GM08714 (cell line): Measurements from ENCODE around the gene OPRD1.
"Not testable (repeated sequence)": the region's sequence is repeated elsewhere in the genome, so short reads cannot be mapped to it uniquely, and the experiment has no call there.

ENCODE experiments used
- H3K4me3 ChIP-seq: fragments of 200-500 bp; sonication (Bioruptor generic); 2 replicates; pipeline ENCODE4 v1.5.1; 2014; ENCODE audit warnings: mild to moderate bottlenecking, low read length, inconsistent platforms
- ZNF274 ChIP-seq: IDR thresholded peaks from 2 replicates; pipeline ENCODE4 v1.6.1; 2012; ENCODE audit warnings: mild to moderate bottlenecking, low read depth, low read length

Gene OPRD1

GRCh38 chr1:28811766-28812668 lies at the start of gene OPRD1:
Gene OPRD1, plus strand, starts transcription at chr1:28812170. Its CDS starts 214 bp downstream, at chr1:28812384.
- no peak within 1 kb of the TSS for H3K4me3 ChIP-seq
- TF ChIP-seq ZNF274, result no peak

- no peak for TF ChIP-seq ZNF274
- H3K4me3 ChIP-seq, result no peak overlapping the region
Observed at GRCh38 chr1:28766532-28767183, 45.3 kb upstream of the OPRD1 start.

DNA sequence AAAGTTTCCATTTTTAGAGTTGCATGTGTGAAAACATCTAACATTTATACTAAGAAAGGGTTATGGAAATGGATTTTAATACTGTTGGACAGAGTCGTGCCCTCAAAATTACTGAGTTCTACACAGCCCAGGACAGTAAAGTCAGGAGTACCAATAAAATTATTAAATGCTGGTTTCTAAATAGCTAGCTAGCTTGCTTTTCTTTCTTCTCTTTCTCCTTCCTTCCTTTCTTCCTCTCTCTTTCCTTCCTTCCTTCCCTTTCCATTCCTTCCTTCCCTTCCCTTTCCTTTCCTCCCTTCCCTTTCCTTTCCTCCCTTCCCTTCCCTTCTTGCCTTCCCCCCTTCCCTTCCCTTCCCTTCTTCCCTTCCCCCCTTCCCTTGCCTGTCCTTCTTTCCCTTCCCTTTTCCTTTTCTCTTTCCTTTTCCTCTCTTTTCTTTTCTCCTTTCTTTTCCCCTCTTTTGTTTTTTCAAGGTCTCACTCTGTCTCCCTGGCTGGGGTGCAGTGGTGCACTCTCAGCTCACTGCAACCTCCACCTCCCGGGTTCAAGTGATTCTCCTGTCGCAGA lies 41.3 kb upstream of the OPRD1 start:
- H3K4me3 ChIP-seq, result no peak overlapping the region
- no peak for TF ChIP-seq ZNF274

GRCh38 chr1:28771921-28772320 lies 40.0 kb upstream of the OPRD1 start:
- H3K4me3 ChIP-seq, result not testable (repeated sequence)

- TF ChIP-seq ZNF274, result no peak
- H3K4me3 ChIP-seq, result no peak overlapping the region
Observed at GRCh38 chr1:28773105-28773504, 38.9 kb upstream of the OPRD1 start.

- H3K4me3 ChIP-seq, result peak overlapping the region; percentile 38; the same call in 1 of the 2 replicates
- no peak for TF ChIP-seq ZNF274
Observed at GRCh38 chr1:28775121-28775942, 36.6 kb upstream of the OPRD1 start.

DNA sequence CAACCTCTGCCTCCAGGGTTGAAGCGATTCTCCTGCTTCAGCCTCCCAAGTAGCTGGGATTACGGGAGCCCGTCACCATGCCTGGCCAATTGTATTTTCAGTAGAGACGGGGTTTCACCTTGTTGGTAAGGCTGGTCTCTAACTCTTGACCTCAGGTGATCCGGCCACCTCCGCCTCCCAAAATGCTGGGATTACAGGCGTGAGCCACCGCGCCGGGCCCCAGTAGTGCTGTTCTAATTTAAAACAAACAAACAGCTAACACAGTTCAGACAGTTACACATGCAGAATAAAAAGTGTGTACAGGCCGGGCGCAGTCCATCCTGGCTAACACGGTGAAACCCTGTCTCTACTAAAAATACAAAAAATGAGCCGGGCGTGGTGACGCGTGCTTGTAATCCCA lies 35.6 kb upstream of the OPRD1 start:
- TF ChIP-seq ZNF274, result no peak
- H3K4me3 ChIP-seq, result no peak overlapping the region

DNA sequence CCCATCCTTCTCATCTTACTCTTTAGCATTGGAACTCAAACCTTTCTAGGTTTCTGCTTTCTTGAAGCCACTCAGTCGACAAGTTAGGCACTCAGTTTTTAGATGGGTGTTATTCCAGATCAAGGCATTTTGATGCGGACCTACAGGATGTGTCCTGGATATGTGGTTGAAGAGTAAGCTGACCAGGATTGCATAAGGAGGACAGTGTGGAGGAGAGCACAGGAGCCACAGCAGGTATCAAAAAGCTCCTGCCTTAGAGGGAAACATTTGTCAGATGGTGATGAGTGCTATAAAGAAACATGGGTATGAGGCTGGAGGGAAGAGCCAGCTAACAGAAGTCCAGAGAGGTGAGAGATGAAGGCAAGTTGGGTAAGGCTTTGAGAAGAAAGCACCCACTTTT lies 33.9 kb upstream of the OPRD1 start:
- no peak overlapping the region for H3K4me3 ChIP-seq
- no peak for TF ChIP-seq ZNF274

- TF ChIP-seq ZNF274, result no peak
- H3K4me3 ChIP-seq, result no peak overlapping the region
Observed at GRCh38 chr1:28779751-28780408, 32.1 kb upstream of the OPRD1 start.

DNA sequence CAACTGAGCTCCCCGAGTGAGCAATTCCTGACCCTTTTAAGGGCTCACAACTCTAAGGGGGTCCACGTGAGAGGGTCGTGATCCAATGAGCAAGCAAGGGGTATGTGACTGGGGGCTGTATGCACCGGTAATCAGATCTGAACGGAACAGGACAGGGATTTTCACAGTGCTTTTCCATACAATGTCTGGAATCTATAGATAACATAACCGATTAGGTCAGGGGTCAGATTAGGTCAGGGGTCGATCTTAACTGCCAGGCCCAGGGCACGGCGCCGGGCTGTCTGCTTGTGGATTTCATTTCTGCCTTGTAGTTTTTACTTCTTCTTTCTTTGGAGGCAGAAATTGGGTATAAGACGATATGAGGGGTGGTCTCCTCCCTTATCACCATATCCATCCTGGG lies 30.7 kb upstream of the OPRD1 start:
- TF ChIP-seq ZNF274, result no peak
- H3K4me3 ChIP-seq, result no peak overlapping the region

GRCh38 chr1:28782011-28782410 lies 30.0 kb upstream of the OPRD1 start:
- H3K4me3 ChIP-seq, result no peak overlapping the region
- no peak for TF ChIP-seq ZNF274

DNA sequence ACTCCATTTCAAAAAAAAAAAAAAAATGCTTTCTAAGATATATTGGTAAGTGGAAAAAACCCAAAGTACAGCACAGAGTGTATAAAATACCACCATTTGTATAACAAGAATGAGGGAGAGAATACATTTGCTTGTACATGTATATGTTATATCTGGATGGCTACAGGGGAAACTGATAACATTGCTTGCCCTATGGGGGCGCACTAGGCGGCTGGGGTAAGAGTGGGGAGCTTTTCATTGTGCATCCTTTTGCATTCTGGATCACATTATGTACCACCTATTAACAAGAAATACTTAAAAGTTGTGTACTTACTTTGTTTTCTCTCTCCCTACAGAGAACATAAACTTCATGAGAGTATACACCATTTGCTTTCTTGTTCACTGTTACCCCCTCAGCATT lies 28.6 kb upstream of the OPRD1 start:
- no peak overlapping the region for H3K4me3 ChIP-seq
- no peak for TF ChIP-seq ZNF274

DNA sequence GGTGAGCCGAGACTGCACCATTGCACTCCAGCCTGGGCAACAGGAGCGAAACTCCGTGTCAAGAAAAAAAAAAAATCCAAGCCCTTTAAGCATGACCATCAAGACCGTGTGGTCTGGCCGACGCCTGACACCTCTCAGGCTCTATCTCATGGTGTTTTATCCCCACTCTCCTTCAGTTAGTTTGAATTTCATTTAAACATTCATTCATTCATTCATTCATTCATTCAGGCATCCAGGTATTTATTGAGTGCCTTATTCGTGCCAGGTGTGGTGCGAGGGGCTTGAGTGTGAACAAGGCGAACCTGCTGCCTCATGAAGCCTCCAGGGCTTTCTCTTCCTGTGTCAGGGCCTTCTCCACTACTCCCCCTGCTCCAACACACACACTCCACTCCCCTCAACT lies 22.6 kb upstream of the OPRD1 start:
- no peak for TF ChIP-seq ZNF274

GRCh38 chr1:28789816-28790215 lies 22.2 kb upstream of the OPRD1 start:
- no peak overlapping the region for H3K4me3 ChIP-seq
- no peak for TF ChIP-seq ZNF274

More for the DNA sequence above, 22.6 kb upstream of the OPRD1 start:
- no peak overlapping the region for H3K4me3 ChIP-seq
